Memory B cell (primary cell): ENCODE measurements around the gene VEGFB.
A peak's percentile ranks its signal among the peaks of the same experiment; 100 is the strongest.

Source experiments
- ATAC-seq: fragments of 150-1000 bp; cut with Tn5 transposase; 2 replicates; pipeline ENCODE4 v1.10.0; 2021; ENCODE audit warnings: low read depth, mild to moderate bottlenecking, moderate library complexity
- DNase-seq, 2 donors: peaks; one replicate each; pipeline ENCODE4 v3.0.0; 2022; ENCODE audit warnings: low spot score in 2 of 2
- H3K27ac Mint-ChIP-seq: one replicate; pipeline ENCODE4 v1.8.0; 2022; ENCODE audit warnings: mild to moderate bottlenecking, moderate library complexity, mixed read lengths
- H3K27me3 Mint-ChIP-seq: one replicate; pipeline ENCODE4 v1.8.0; 2022; ENCODE audit warnings: mixed read lengths
- H3K36me3 Mint-ChIP-seq: one replicate; pipeline ENCODE4 v1.8.0; 2022; ENCODE audit warnings: mild to moderate bottlenecking, mixed read lengths
- H3K4me1 Mint-ChIP-seq: one replicate; pipeline ENCODE4 v1.8.0; 2022; ENCODE audit warnings: mixed read lengths
- H3K4me3 Mint-ChIP-seq: one replicate; pipeline ENCODE4 v1.8.0; 2022; ENCODE audit warnings: mild to moderate bottlenecking, moderate library complexity, mixed read lengths
- H3K9me3 Mint-ChIP-seq: one replicate; pipeline ENCODE4 v1.8.0; 2022; ENCODE audit warnings: mixed read lengths

Gene VEGFB

GRCh38 chr11:64276653-64277431 is 42.5 kb downstream of the VEGFB start:
- peaks cover 8% of the 10 kb centered on the region for H3K36me3 Mint-ChIP-seq
- H3K27ac Mint-ChIP-seq, result no peak overlapping the region
- no peaks in the 10 kb centered on the region for H3K4me1 Mint-ChIP-seq
- no peaks in the 10 kb centered on the region for H3K9me3 Mint-ChIP-seq
- DNase-seq (no peak), ATAC-seq (no peak)
- H3K4me3 Mint-ChIP-seq, result no peak overlapping the region
- H3K27me3 Mint-ChIP-seq, result no peaks in the 10 kb centered on the region

GRCh38 chr11:64278576-64279190 is 44.3 kb downstream of the VEGFB start:
- H3K4me3 Mint-ChIP-seq, result no peak overlapping the region
- ATAC-seq (no peak), DNase-seq (no peak)
- no peaks in the 10 kb centered on the region for H3K27me3 Mint-ChIP-seq
- peaks cover 11% of the 10 kb centered on the region for H3K36me3 Mint-ChIP-seq
- H3K27ac Mint-ChIP-seq, result no peak overlapping the region
- peaks cover 3% of the 10 kb centered on the region for H3K4me1 Mint-ChIP-seq
- H3K9me3 Mint-ChIP-seq, result no peaks in the 10 kb centered on the region

- Mint-ChIP-seq H3K4me3 (no peak overlapping the region), H3K27ac (peak overlapping the region; percentile 62), H3K4me1 (peaks cover 13% of the 10 kb centered on the region), H3K9me3 (no peaks in the 10 kb centered on the region), H3K27me3 (no peaks in the 10 kb centered on the region), H3K36me3 (peaks cover 11% of the 10 kb centered on the region)
- DNase-seq (no peak), ATAC-seq (no peak)
Observed at GRCh38 chr11:64281957-64282770, 47.8 kb downstream of the VEGFB start.

GRCh38 chr11:64283092-64283491 is 48.7 kb downstream of the VEGFB start:
- Mint-ChIP-seq H3K4me3 (peak overlapping the region; percentile 51), H3K27me3 (no peaks in the 10 kb centered on the region), H3K27ac (peak overlapping the region; percentile 99), H3K4me1 (peaks cover 13% of the 10 kb centered on the region), H3K9me3 (no peaks in the 10 kb centered on the region), H3K36me3 (peaks cover 11% of the 10 kb centered on the region)
- ATAC-seq (no peak), DNase-seq (no peak)

GRCh38 chr11:64284048-64284961 is 49.9 kb downstream of the VEGFB start, which contains the start of gene BAD:
TSS of gene BAD (minus strand) at chr11:64284665. CDS start at chr11:64284368, 297 bp downstream.
- no peaks in the 10 kb centered on the region for H3K27me3 Mint-ChIP-seq
- peak within 1 kb of the TSS; percentile 99 for H3K27ac Mint-ChIP-seq
- ATAC-seq (peak; percentile 74), DNase-seq (peak; percentile 80 to 87)
- H3K9me3 Mint-ChIP-seq, result no peaks in the 10 kb centered on the region
- H3K4me1 Mint-ChIP-seq, result peaks cover 13% of the 10 kb centered on the region
- H3K36me3 Mint-ChIP-seq, result peaks cover 6% of the 10 kb centered on the region
- peak within 1 kb of the TSS; percentile 97 for H3K4me3 Mint-ChIP-seq

- peak; percentile 98 to 100 for DNase-seq
- peak; percentile 71 for ATAC-seq
- peak within 1 kb of the TSS; percentile 99 for H3K27ac Mint-ChIP-seq
Observed at GRCh38 chr11:64284962-64285884, 50.8 kb downstream of the VEGFB start, which contains the start of gene GPR137. TSS of gene GPR137 (plus strand) at chr11:64285848. CDS start at chr11:64286525, 677 bp downstream.

GRCh38 chr11:64285885-64286800 is 51.8 kb downstream of the VEGFB start:
- ATAC-seq (no peak), DNase-seq (no peak)
- H3K9me3 Mint-ChIP-seq, result no peaks in the 10 kb centered on the region
- H3K4me1 Mint-ChIP-seq, result peaks cover 17% of the 10 kb centered on the region
- H3K27me3 Mint-ChIP-seq, result peaks cover 5% of the 10 kb centered on the region
- peak overlapping the region; percentile 99 for H3K27ac Mint-ChIP-seq
- peaks cover 5% of the 10 kb centered on the region for H3K36me3 Mint-ChIP-seq
- peak overlapping the region; percentile 97 for H3K4me3 Mint-ChIP-seq

More at GRCh38 chr11:64284962-64285884, 50.8 kb downstream of the VEGFB start, which contains the start of gene GPR137:
- no peaks in the 10 kb centered on the region for H3K9me3 Mint-ChIP-seq
- peak within 1 kb of the TSS; percentile 97 for H3K4me3 Mint-ChIP-seq
- peaks cover 13% of the 10 kb centered on the region for H3K4me1 Mint-ChIP-seq
- H3K27me3 Mint-ChIP-seq, result no peaks in the 10 kb centered on the region
- H3K36me3 Mint-ChIP-seq, result peaks cover 6% of the 10 kb centered on the region

GRCh38 chr11:64286801-64287159 is 52.4 kb downstream of the VEGFB start:
- Mint-ChIP-seq H3K4me3 (peak overlapping the region; percentile 87), H3K4me1 (peaks cover 17% of the 10 kb centered on the region), H3K36me3 (peaks cover 3% of the 10 kb centered on the region), H3K27ac (peak overlapping the region; percentile 79), H3K9me3 (no peaks in the 10 kb centered on the region), H3K27me3 (peaks cover 5% of the 10 kb centered on the region)
- no peak for DNase-seq
- no peak for ATAC-seq

- Mint-ChIP-seq H3K4me3 (no peak overlapping the region), H3K27ac (no peak overlapping the region), H3K9me3 (no peaks in the 10 kb centered on the region), H3K36me3 (no peaks in the 10 kb centered on the region), H3K4me1 (peaks cover 18% of the 10 kb centered on the region), H3K27me3 (peaks cover 7% of the 10 kb centered on the region)
- no peak for DNase-seq
- no peak for ATAC-seq
Observed at GRCh38 chr11:64287676-64288352, 53.4 kb downstream of the VEGFB start.

- Mint-ChIP-seq H3K27me3 (peaks cover 10% of the 10 kb centered on the region), H3K9me3 (no peaks in the 10 kb centered on the region), H3K27ac (no peak overlapping the region), H3K4me1 (peaks cover 16% of the 10 kb centered on the region), H3K36me3 (no peaks in the 10 kb centered on the region), H3K4me3 (no peak overlapping the region)
- DNase-seq (no peak), ATAC-seq (no peak)
Observed at GRCh38 chr11:64288353-64288750, 54.0 kb downstream of the VEGFB start.
